Measurements from ENCODE around the gene MAP7. TPM values are rescaled to one million over a fixed set of nuclear protein-coding genes. Genes with fewer than 3 reads are reported as not detected.

MAP7 gene
- total RNA-seq, 4 donors from 2014 or later: 4.6 to 9.7 (median 6.0) TPM

- TF ChIP-seq CTCF (IDR thresholded peaks at IDR 0.05; ENCODE audit: low read depth): no peak
These were observed 57.8 kb downstream of the MAP7 start for GRCh38 chr6:136492409-136492808.

GRCh38 chr6:136491754-136492153, 58.5 kb downstream of the MAP7 start:
- no peak for TF ChIP-seq CTCF (IDR thresholded peaks at IDR 0.05; ENCODE audit: low read depth)

DNA sequence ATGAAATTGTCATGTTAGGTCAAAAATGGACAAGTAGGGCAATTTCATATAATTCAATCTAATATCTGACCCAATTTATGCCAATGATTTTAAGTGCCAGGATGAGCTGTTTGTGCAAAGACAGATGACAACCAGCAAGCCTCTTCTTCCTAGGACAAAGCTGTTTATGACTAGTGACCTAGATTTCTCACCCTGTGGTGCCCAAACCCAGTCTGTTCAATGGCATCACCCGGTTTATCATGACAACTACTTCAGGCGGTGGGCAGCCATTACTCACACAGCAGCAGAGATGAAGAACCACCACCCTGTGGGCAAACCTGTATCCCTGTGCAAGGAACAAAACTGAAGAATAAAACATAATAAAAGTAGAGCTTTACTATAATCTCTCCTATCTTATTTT, 59.0 kb downstream of the MAP7 start:
- no peak for TF ChIP-seq CTCF (IDR thresholded peaks at IDR 0.05; ENCODE audit: low read depth)

DNA sequence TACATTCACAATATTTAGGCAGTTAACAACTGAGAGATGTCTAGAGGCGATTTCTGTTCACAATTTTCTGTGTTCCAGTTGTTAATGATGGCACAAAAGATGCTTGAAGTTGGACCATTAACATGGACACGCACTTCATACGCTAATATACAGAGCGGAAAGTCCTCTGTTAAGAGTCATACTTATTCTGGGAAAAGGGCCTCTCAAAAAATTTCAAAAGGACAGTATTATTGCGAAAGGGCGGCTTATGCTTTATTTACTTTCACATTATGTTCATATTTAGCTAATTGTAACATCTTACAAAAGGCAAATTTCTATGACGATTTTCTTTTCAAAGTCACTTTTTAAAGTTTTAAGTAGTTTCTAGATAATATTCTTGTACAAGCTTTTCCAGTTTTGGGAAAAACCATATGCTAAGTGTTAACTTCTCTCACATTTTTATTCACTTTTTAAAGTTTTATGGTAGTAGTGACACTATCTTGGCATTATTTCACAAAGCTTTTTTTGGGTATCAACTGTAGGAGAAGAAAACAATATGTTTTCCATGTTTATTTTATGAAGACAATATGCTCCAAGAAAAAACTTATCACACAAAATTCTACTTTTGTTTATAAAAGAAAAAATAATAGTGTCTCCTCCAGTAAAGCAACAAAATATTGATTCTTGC, 62.3 kb downstream of the MAP7 start:
- no peak for TF ChIP-seq CTCF (IDR thresholded peaks at IDR 0.05; ENCODE audit: low read depth)

DNA sequence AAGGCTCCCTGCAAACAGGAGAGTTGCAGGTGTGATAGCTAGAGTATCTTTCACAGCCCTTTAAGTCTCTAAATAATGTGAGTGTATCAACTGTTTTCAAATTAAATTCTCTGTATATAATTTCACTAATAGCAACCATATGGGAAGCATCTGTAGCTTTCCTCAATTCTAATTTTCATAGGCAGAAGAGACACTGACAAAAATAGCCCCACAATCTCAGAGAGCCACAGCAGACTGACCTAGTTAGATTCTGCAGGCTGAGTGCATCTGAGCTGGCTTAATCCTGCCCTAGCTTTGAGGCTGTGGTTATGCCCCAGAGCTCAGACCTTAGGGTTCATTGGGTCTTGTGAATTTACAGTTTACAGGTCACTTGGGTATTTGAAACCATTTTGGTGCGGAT, 63.9 kb downstream of the MAP7 start:
- TF ChIP-seq CTCF (IDR thresholded peaks at IDR 0.05; ENCODE audit: low read depth): no peak

GRCh38 chr6:136483906-136484305, 66.3 kb downstream of the MAP7 start:
- no peak for TF ChIP-seq CTCF (IDR thresholded peaks at IDR 0.05; ENCODE audit: low read depth)

- no peak for TF ChIP-seq CTCF (IDR thresholded peaks at IDR 0.05; ENCODE audit: low read depth)
These were observed 72.7 kb downstream of the MAP7 start for GRCh38 chr6:136477548-136477947.

All from subcutaneous adipose tissue (tissue), 4 donors.